Panc1 (cell line): ENCODE data around the gene FUBP3.

Experiments
- POLR2AphosphoS5 ChIP-seq: IDR thresholded peaks from 2 replicates; pipeline ENCODE4 v1.6.1; 2012; ENCODE audit warnings: mild to moderate bottlenecking, low read depth, low read length, moderate library complexity
- SIN3A ChIP-seq: IDR thresholded peaks from 2 replicates; pipeline ENCODE4 v1.6.1; 2012; ENCODE audit warnings: low read depth, mild to moderate bottlenecking, low read length, moderate library complexity, borderline replicate concordance; ENCODE audit not compliant: insufficient read depth
- TCF7L2 ChIP-seq: IDR thresholded peaks from 2 replicates; pipeline ENCODE4 v1.6.1; 2011; ENCODE audit warnings: mild to moderate bottlenecking, low read depth, low read length, inconsistent platforms
- TF ChIP-seq, protein P1 (sequence below): fragments of 450-650 bp; IDR thresholded peaks from 2 replicates; pipeline ENCODE4 v1.5.1; 2017; ENCODE audit warnings: mild to moderate bottlenecking
- TF ChIP-seq, protein P2 (sequence below), 2 experiments: IDR thresholded peaks; 2 replicates each; pipeline ENCODE4 v1.6.1; 2011 to 2012; ENCODE audit warnings: low read depth in 2 of 2, control low read depth in 1 of 2, low read length in 1 of 2, mild to moderate bottlenecking in 1 of 2, moderate library complexity in 1 of 2; ENCODE audit not compliant: insufficient read depth in 1 of 2

DNA sequence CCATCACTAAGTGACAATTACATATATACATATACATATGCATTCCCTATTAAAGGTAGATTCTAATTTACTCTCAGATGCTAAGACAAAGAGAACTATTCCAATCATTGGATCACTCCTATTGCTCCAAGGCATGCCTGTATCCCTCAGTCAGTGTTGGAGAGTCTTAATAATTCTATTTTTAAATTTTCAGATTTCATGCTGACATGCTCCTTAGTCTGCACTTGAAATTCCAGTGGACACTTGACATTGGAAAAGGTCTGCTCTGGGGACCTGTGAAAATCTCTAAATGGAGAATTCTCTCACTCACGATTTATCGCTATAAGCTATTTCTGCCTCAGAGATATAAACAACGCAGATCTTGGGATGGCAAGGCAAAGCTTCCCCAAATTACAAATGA is 3.9 kb upstream of the FUBP3 start:
- TF ChIP-seq, protein P1, sequence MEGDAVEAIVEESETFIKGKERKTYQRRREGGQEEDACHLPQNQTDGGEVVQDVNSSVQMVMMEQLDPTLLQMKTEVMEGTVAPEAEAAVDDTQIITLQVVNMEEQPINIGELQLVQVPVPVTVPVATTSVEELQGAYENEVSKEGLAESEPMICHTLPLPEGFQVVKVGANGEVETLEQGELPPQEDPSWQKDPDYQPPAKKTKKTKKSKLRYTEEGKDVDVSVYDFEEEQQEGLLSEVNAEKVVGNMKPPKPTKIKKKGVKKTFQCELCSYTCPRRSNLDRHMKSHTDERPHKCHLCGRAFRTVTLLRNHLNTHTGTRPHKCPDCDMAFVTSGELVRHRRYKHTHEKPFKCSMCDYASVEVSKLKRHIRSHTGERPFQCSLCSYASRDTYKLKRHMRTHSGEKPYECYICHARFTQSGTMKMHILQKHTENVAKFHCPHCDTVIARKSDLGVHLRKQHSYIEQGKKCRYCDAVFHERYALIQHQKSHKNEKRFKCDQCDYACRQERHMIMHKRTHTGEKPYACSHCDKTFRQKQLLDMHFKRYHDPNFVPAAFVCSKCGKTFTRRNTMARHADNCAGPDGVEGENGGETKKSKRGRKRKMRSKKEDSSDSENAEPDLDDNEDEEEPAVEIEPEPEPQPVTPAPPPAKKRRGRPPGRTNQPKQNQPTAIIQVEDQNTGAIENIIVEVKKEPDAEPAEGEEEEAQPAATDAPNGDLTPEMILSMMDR = no peak
- no peak for TF ChIP-seq POLR2AphosphoS5
- TF ChIP-seq, protein P2, sequence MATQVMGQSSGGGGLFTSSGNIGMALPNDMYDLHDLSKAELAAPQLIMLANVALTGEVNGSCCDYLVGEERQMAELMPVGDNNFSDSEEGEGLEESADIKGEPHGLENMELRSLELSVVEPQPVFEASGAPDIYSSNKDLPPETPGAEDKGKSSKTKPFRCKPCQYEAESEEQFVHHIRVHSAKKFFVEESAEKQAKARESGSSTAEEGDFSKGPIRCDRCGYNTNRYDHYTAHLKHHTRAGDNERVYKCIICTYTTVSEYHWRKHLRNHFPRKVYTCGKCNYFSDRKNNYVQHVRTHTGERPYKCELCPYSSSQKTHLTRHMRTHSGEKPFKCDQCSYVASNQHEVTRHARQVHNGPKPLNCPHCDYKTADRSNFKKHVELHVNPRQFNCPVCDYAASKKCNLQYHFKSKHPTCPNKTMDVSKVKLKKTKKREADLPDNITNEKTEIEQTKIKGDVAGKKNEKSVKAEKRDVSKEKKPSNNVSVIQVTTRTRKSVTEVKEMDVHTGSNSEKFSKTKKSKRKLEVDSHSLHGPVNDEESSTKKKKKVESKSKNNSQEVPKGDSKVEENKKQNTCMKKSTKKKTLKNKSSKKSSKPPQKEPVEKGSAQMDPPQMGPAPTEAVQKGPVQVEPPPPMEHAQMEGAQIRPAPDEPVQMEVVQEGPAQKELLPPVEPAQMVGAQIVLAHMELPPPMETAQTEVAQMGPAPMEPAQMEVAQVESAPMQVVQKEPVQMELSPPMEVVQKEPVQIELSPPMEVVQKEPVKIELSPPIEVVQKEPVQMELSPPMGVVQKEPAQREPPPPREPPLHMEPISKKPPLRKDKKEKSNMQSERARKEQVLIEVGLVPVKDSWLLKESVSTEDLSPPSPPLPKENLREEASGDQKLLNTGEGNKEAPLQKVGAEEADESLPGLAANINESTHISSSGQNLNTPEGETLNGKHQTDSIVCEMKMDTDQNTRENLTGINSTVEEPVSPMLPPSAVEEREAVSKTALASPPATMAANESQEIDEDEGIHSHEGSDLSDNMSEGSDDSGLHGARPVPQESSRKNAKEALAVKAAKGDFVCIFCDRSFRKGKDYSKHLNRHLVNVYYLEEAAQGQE (IDR thresholded peaks at IDR 0.05; ENCODE audit: insufficient read depth in 1 of 2, low read depth in 2 of 2, low read length in 1 of 2) = no peak
- no peak for TF ChIP-seq SIN3A
- TF ChIP-seq TCF7L2 = no peak
